Large intestine (tissue), 3 donors: Measurements from ENCODE around the gene VCPKMT. TPM values are rescaled to one million over a fixed set of nuclear protein-coding genes. Genes with fewer than 3 reads are reported as not detected.
"Not testable (repeated sequence)": the region's sequence is repeated elsewhere in the genome, so short reads cannot be mapped to it uniquely, and the experiment has no call there.

ENCODE experiments used
- DNase-seq, 2 donors: peaks; one replicate each; pipeline versions ENCODE4 v3.0.0 to v3.0.0-alpha.2; 2013
- H3K27ac ChIP-seq: one replicate; pipeline ENCODE4 v1.5.1; 2013; ENCODE audit warnings: low read length
- H3K27me3 ChIP-seq: 2 replicates; pipeline ENCODE4 v1.6.1; 2013; ENCODE audit warnings: low read length; ENCODE audit not compliant: control insufficient read depth, insufficient read depth
- H3K36me3 ChIP-seq: 2 replicates; pipeline ENCODE4 v1.6.1; 2013; ENCODE audit warnings: low read length; ENCODE audit not compliant: control insufficient read depth, insufficient read depth
- H3K4me1 ChIP-seq: one replicate; pipeline ENCODE4 v1.6.1; 2013; ENCODE audit warnings: low read length; ENCODE audit not compliant: control insufficient read depth, insufficient read depth
- H3K4me3 ChIP-seq: one replicate; pipeline ENCODE4 v1.5.1; 2013; ENCODE audit warnings: low read length
- H3K9me3 ChIP-seq: one replicate; pipeline ENCODE4 v1.6.1; 2013; ENCODE audit warnings: mild to moderate bottlenecking, low read depth, low read length, moderate library complexity; ENCODE audit not compliant: control insufficient read depth
- WGBS: methylation state at CpG from one replicate; pipeline ENCODE4 v1.1.5; 2013; ENCODE audit warnings: low lambda C conversion rate; ENCODE audit not compliant: insufficient coverage; 5-methylcytosine and 5-hydroxymethylcytosine counted together
- polyA plus RNA-seq: library from polyadenylated mRNA; unstranded; fragments of 120-200 nt; gene quantifications from one replicate; pipeline ENCODE4 v1.2.1, GENCODE V29; 2013

VCPKMT gene
- polyA plus RNA-seq, 1 donor: 13.1 TPM

- H3K27me3 ChIP-seq: no peaks in the 10 kb centered on the region
- no peaks in the 10 kb centered on the region for H3K9me3 ChIP-seq
- no CpG with 5 or more reads among the region's 3 CpGs for WGBS
- no peak overlapping the region for H3K27ac ChIP-seq
- no peak for DNase-seq
- H3K4me3 ChIP-seq: no peak overlapping the region
- no peaks in the 10 kb centered on the region for H3K36me3 ChIP-seq
- no peaks in the 10 kb centered on the region for H3K4me1 ChIP-seq
These were observed 31.7 kb downstream of the VCPKMT start for GRCh38 chr14:50084666-50085065.

- Histone ChIP-seq H3K27ac (no peak overlapping the region), H3K4me3 (no peak overlapping the region), H3K4me1 (no peaks in the 10 kb centered on the region), H3K27me3 (no peaks in the 10 kb centered on the region), H3K36me3 (no peaks in the 10 kb centered on the region), H3K9me3 (no peaks in the 10 kb centered on the region)
- WGBS: 100% methylated on average over 1 of the region's 17 CpGs
- no peak for DNase-seq
These were observed 32.7 kb downstream of the VCPKMT start for GRCh38 chr14:50083467-50084337.

- no peaks in the 10 kb centered on the region for H3K4me1 ChIP-seq
- whole genome bisulfite sequencing: no CpG with 5 or more reads among the region's 10 CpGs
- DNase-seq: no peak
- H3K27ac ChIP-seq: no peak overlapping the region
- H3K9me3 ChIP-seq: no peaks in the 10 kb centered on the region
- H3K4me3 ChIP-seq: no peak overlapping the region
- no peaks in the 10 kb centered on the region for H3K27me3 ChIP-seq
- H3K36me3 ChIP-seq: no peaks in the 10 kb centered on the region
These were observed 33.4 kb downstream of the VCPKMT start for GRCh38 chr14:50082784-50083466.

- H3K4me1 ChIP-seq: no peaks in the 10 kb centered on the region
- no peaks in the 10 kb centered on the region for H3K36me3 ChIP-seq
- no CpG with 5 or more reads among the region's 8 CpGs for WGBS
- H3K27ac ChIP-seq: no peak overlapping the region
- H3K27me3 ChIP-seq: no peaks in the 10 kb centered on the region
- no peak for DNase-seq
- no peaks in the 10 kb centered on the region for H3K9me3 ChIP-seq
- H3K4me3 ChIP-seq: no peak overlapping the region
These were observed 34.0 kb downstream of the VCPKMT start for GRCh38 chr14:50082308-50082742.

GRCh38 chr14:50079103-50079502 lies 37.3 kb downstream of the VCPKMT start:
- H3K36me3 ChIP-seq, H3K27ac ChIP-seq, H3K4me3 ChIP-seq, H3K9me3 ChIP-seq, H3K4me1 ChIP-seq, DNase-seq, H3K27me3 ChIP-seq: not testable (repeated sequence)
- WGBS: no CpG with 5 or more reads among the region's 1 CpG

GRCh38 chr14:50073663-50074062 lies 42.7 kb downstream of the VCPKMT start:
- not testable (repeated sequence) for DNase-seq, H3K4me1 ChIP-seq, H3K27me3 ChIP-seq, H3K4me3 ChIP-seq, H3K36me3 ChIP-seq, H3K9me3 ChIP-seq, H3K27ac ChIP-seq
- no CpG with 5 or more reads among the region's 32 CpGs for WGBS

GRCh38 chr14:50072395-50072794 lies 44.0 kb downstream of the VCPKMT start:
- peaks cover 4% of the 10 kb centered on the region for H3K4me1 ChIP-seq
- no peaks in the 10 kb centered on the region for H3K9me3 ChIP-seq
- DNase-seq: no peak
- no peak overlapping the region for H3K27ac ChIP-seq
- H3K27me3 ChIP-seq: no peaks in the 10 kb centered on the region
- H3K36me3 ChIP-seq: no peaks in the 10 kb centered on the region
- no CpG with 5 or more reads among the region's 1 CpG for WGBS
- H3K4me3 ChIP-seq: no peak overlapping the region

- Histone ChIP-seq H3K4me3 (no peak overlapping the region), H3K36me3 (no peaks in the 10 kb centered on the region), H3K27me3 (no peaks in the 10 kb centered on the region), H3K4me1 (peaks cover 4% of the 10 kb centered on the region), H3K9me3 (no peaks in the 10 kb centered on the region), H3K27ac (no peak overlapping the region)
- no peak for DNase-seq
- WGBS: 60% methylated on average over 1 of the region's 13 CpGs
These were observed 45.4 kb downstream of the VCPKMT start for GRCh38 chr14:50070840-50071548.

GRCh38 chr14:50070230-50070629 lies 46.1 kb downstream of the VCPKMT start:
- Histone ChIP-seq H3K36me3 (no peaks in the 10 kb centered on the region), H3K4me3 (no peak overlapping the region), H3K9me3 (no peaks in the 10 kb centered on the region), H3K27ac (no peak overlapping the region), H3K4me1 (peaks cover 4% of the 10 kb centered on the region), H3K27me3 (no peaks in the 10 kb centered on the region)
- WGBS: 75% methylated on average over 1 of the region's 3 CpGs
- no peak for DNase-seq

GRCh38 chr14:50069325-50069724 lies 47.0 kb downstream of the VCPKMT start:
- 17% methylated on average over 1 of the region's 2 CpGs for WGBS
- H3K36me3 ChIP-seq: no peaks in the 10 kb centered on the region
- H3K4me1 ChIP-seq: peaks cover 4% of the 10 kb centered on the region
- H3K4me3 ChIP-seq: no peak overlapping the region
- H3K9me3 ChIP-seq: no peaks in the 10 kb centered on the region
- peak; percentile 8 to 53 for DNase-seq
- H3K27me3 ChIP-seq: no peaks in the 10 kb centered on the region
- H3K27ac ChIP-seq: no peak overlapping the region
